GM21737 (cell line): ENCODE data around the gene PIK3R6.

Source experiments
- ATAC-seq: cut with Tn5 transposase; IDR thresholded peaks from one replicate; pipeline ENCODE4 v1.9.1; 2021; ENCODE audit warnings: mild to moderate bottlenecking, moderate library complexity; ENCODE audit not compliant: unreplicated experiment

Gene PIK3R6, protein sequence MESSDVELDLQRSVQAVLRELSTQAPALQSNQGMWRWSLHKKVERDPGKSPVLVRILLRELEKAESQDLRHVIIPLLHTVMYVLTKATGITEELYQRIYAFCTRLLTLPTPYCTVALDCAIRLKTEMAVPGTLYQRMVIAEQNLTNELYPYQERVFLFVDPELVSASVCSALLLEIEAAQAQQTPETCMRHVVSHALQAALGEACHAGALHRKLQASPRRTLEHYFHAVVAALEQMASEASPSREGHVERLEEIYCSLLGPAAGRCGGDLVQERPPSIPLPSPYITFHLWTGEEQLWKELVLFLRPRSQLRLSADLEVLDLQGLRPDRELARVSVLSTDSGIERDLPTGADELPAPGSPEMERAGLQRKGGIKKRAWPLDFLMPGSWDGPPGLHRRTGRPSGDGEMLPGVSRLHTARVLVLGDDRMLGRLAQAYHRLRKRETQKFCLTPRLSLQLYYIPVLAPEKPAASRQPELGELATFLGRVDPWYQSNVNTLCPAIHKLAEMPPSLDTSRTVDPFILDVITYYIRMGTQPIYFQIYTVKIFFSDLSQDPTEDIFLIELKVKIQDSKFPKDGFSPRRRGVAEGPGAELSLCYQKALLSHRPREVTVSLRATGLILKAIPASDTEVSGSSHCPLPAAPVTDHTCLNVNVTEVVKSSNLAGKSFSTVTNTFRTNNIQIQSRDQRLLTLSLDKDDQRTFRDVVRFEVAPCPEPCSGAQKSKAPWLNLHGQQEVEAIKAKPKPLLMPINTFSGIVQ

DNA sequence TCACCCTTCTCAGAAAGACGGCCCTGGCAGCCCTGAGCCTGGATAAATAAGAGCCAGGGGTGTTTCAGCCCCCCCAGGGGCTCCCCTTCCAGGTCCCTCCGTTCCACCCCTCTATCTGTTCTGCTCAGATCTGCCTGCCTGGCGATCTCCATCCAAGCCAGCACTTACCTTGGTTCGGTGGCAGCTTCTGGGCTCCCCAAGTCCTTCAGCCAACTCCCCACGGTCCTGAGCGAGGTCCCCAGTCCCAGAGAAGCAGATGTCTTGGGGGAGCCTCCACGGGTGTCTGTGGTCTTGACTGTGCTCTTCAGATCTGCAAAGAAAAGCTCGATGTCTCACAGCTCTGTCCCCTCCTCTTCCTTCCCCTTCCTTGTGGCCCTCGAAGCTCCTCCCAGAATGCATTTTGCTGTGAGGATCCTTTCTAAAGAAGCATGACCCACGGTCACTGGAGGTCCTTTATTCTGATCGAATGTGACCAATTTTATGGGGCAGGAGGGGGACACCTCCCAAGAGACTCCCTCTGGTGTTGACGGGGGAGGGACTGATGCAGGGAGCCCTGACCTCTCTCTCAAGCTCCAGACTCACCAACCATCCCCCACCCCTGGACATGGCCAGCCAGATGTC lies at the start of gene PIK3R6:
TSS of gene PIK3R6 (minus strand) at position 314 of the 621 bp plus-strand sequence. CDS start 17,880 bp downstream, outside the sequence.
- no peak for ATAC-seq

DNA sequence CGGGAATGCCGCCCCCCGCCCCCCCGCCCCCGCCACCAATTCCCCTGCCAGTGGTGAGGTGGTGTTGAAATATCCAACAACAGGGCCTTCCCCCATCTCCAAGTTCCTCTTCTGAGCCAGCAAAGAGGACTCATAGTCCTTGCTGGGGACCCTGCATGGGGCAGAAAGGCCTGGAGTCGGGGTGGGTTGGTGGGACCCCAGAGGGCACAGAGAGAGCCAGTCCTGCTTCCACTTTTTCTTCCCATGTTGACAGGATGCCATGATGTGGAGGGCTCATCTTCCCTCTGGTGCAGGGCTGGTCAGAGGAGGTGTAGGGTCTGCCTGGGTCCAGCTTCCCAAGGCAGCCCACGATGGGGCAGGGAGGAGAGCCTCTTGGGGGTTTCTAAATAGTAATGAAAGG lies 49.0 kb upstream of the PIK3R6 start:
- no peak for ATAC-seq

DNA sequence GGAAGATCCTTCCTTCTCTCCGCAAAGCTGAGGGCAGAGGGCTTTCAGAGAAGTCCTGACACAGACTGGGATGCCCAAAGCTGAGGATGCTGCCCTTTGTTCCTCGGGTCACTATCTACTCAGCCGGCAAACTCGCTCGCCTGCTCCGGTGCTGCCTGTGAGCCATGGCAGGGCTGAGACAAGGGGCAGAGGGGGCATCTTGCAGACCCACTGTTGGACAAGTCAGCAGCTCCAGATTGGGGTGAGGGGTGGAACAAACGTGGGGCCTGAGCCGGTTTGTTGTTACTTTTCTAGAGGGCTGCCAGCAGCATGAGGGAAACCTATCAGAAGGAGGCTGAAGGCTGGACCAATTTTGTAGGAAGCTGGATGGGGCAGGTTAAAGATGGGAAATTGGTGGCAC lies 47.1 kb upstream of the PIK3R6 start:
- ATAC-seq: no peak

DNA sequence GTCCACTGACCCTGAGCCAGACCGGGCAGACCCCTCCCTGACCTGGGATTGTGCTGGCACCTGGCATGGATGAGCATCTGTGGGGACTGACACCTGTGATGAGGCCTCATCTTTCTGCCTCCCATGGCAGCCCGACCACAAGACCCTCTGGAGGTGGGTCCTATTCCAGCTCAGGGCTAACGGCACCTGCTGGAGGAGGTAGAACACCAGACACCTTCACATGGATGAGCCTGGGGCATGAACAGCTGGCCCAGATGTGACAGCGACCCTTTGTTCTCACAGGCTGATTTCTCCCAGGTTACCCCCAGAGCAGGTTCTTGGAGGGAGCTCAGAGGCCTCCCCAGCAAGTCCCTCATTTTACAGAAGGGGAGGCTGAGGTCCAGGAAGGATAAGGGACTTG lies 46.4 kb upstream of the PIK3R6 start:
- no peak for ATAC-seq

DNA sequence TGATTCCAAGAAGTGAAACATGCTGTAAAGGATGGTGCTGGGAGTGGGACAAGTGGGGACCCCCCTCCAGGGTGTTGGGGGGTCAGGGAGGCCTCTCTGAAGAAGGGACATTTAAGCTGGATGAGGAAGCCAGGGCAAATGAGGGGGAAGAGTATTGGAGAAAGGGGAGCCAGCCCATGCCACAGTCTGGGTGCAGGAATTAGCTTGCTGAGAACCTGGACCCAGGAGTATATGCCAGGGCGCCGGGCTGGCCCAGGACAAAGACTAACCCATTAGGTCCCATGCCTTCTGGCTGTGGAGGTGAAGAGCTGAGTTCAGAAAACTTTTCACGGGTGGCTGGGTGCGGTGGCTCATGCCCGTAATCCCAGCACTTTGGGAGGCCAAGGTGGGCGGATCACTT lies 45.6 kb upstream of the PIK3R6 start:
- ATAC-seq: no peak

DNA sequence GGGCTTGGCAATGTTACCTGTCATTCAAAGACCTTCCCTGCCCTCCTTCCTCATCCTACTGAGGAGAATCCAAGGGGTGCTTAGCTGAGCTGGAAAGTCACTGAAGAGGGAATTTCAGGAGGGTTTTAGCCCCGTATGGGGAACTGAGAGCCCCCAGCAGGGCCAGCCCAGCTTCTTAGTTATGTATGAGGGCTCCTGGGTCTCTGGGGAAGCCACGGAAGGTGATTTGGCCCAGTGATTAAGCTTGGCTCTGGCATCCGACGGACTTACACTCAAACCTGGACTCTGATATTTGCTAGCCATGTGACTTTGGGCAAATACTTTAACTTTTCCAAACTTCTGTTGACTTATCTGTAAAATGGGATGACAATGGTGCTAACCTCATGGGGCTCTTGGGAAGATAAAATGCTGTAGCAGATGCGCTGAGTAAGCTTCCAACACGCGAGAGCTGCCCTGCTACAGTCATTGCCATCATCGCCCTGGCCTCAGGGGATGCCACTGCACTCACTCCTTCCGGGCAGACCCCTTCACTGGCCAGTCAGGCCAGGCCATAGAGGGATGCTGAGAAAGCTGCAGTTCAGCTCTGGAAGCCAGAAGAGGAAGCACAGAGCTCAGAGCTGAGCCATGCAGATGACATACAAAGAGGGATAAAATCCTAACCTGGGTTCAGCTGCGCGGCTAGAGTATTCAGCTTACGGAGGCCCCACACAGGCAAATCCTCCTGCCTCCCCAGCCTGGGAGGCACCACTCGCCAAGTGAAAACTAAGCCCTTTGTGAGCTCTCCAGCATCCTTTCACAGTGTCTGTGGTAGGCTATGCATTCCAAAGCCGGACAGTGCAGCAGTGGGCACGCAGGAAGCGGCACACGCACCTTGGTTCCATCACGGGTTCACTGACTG lies 44.9 kb upstream of the PIK3R6 start:
- no peak for ATAC-seq

DNA sequence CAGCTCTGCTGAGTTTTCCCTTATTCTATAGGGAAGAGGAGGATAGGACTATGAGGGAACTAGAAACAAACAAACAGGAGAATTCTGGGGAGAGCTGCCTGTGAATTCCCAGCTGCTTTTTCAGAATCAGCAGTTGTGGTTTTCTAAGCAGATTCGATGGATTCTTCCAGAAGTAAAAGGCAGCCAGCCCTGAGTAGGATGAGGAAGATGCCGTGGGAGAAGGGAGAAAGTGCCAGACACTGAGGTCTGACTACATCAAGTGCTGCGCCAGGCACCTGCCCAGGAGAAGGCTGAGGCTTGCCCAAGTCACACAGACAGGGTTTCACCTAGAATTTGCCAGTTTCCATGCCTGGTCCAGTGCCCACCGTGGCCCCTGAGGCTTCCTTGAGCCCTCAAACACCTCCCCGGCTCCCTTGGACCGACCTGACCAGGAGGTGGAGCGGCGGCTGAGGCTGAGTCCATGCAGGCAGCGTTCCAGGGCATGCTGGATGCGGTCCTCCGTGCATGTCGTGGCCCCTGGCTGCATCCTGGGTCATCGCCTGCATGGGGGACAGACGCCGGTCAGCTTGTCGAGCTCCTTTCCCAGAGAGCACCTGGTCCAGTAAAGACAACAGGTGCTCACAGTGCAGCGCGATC lies 43.6 kb upstream of the PIK3R6 start:
- ATAC-seq: no peak

DNA sequence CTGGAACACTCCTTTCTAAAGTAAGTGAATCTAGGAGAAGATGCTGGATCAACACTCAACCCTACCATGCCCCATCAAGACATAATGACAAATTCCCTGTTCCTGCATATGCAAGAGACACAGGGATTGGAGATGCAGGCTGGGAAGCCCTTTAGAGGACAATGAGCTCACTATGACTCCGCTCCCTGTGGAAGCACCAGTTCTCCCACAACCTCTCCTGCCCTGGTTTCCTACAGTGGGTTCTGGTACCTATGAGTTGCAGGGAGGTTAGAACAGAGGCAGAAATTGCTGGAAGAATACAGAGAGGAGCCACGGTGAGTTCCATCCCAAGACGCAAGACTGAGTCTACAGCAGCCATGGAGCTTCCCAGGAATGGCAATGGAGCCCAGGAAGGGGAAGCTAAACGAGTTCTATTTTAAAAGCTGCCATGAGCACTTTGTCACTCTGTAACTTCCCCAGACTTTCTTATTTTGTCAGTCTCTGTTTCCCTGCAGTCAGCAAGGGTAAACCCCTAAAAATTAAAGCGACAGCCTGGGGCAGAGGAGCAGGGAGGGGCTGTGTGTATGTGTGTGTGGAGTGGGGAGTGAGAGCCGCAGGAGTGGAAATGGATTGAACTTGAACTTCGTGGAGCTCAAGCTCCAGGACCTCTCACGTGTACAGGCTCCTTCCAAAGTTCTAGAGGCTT lies 42.3 kb upstream of the PIK3R6 start:
- no peak for ATAC-seq

DNA sequence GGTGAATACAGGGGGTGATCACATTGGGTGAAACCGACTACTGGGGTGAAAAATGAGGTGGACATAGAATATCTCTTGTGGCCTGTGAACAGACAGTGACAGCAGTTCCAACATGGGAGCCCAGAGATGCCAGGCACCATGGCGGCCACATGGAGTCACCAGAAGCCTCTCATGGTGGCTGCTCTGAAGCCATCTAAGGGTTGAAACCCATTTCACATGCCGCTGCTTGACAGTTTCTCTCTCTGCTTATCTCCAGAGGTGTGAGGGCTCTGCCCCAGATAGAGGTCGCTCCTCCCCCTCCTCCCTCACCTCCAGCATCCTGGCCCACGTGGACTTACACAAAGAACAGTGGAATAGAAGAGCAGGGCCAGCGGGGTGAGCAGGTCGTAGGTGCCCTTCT lies 37.9 kb upstream of the PIK3R6 start:
- no peak for ATAC-seq

DNA sequence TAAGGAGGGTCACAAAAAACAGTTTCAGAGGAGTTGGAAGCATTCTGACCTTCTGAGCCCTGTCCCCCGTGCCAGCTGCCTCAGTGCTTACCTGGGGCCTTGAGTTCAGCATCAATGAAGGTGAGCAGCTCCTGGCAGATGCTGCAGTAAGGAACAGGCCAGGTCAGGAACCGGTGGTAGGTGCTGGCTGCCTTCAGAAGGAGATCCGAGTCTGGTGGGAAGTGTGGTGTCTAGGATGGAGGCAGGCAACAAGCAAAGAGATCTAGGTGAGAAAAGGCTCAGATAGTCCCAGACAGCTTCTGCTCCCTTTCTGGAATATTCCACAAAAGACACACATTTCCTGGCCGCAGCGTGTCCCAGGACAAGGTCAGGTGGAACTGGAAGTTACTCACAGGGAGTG lies 37.2 kb upstream of the PIK3R6 start:
- no peak for ATAC-seq

DNA sequence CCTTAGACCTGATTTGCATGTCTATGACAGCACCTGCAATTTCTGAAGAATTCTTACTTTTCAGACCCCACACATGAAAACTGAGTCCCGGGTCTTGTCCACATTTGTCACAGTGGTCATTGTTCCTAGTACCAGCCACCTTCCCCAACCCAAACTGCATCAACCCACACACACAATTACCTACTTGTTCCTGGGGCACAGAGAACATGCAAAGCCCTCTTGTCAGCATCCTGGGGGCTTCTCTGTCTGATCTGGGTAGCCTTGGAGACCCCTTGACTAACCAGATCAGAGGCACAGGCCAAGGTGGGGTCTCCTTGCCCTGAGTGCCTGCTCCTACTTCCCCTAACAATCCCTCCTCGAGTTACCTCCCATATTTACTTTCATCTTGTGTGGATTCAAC lies 36.7 kb upstream of the PIK3R6 start:
- no peak for ATAC-seq

DNA sequence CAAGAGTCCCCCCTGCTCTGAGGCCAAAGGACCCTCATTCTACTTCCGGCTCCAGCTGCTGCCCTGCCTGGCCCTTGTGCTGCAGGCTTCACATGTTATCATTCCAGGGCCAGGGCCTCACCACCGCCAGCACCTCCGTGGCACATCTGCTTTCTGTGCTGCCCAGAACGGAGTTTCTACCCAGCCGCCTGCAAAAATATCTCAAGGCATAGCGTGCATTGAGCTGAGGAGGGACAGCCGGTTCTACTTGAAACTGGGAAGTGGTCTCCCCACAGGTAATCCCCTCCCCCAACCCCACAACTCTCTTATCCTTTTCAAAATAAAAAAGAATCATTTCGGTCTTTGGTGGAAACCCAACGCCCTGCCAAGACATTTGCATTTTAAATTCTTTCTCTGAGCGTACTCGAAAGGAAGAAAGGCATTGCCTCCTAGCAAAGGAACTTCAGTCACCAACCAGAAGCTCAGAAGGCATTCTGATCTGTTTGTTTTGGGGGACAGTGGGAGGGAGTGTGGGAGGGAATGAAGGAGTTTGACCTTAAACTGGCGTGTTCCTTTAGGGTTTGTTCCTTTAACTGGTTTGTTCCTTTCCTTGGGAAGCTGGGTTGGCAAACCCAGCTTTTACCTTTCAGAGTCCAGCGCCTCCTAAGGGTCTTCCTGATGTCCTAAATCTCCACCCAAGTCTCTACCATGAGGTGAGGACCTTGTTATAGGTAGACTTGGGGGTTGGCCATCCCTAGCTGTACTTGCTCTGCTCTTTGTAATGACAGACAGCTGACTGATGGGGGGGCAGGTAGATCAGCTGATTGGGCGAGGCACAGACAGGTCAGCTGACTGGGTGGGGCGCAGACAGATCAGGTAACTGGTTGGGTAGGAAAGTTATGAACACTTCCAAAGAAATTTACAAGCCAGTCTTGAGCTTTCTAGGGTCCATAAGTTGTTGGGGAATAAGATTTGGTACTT lies 33.4 kb upstream of the PIK3R6 start:
- no peak for ATAC-seq

DNA sequence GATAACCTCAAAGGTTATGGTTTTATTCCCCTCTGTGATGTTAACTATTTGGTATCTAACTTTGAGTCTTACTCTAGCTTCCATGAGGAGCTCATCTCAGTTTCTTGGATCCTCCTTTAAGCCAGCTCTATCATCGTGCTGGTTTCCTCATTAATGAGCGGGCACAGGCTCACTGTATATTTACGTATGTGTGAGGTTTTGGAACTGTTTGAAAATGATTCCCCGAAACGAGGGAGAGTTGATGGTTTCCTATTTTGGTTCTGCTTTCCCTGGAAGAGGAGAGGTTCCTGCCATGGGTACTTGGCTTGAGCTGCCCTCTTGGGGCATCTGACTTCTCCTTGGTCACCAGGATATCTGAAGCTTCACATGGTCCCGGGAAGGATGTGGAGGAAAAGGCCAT lies 32.7 kb upstream of the PIK3R6 start:
- no peak for ATAC-seq

DNA sequence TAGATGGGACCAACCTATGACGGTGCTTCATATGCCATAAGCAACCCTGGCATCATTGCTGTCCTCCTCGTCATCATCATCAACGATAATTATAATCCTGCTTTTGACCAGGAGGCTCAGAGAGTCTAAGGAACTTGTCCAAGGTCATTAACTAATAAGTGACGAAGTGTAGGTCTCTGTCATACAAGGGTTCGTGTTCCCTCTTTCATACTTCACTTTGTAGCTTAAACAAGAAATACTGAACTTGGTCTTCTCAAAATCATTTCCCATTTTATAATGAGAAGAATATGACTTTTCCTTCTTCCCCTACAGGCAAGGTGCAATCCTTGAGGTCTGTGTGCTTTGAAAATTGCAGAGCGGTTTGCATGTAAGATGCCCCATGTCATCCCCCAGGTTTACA lies 31.2 kb upstream of the PIK3R6 start:
- ATAC-seq: no peak

DNA sequence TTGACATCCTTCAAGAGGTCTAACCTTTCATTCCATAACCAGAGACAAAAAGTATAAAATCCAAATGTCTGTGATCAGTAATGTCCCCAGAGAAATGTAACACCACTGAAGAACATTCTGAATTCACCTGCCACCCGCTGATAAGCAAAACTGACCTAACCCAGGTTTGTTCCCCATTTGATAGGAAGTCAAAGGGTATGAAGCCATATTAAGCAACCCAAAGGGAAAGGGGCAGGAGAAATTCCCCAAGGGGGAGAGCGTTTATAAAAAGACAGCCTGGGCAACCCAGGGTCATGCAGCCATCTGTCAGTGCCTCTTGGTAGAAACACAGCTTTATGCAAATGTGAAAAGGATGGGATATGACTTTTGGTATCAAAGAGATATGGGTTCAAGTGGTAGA lies 30.7 kb upstream of the PIK3R6 start:
- no peak for ATAC-seq

DNA sequence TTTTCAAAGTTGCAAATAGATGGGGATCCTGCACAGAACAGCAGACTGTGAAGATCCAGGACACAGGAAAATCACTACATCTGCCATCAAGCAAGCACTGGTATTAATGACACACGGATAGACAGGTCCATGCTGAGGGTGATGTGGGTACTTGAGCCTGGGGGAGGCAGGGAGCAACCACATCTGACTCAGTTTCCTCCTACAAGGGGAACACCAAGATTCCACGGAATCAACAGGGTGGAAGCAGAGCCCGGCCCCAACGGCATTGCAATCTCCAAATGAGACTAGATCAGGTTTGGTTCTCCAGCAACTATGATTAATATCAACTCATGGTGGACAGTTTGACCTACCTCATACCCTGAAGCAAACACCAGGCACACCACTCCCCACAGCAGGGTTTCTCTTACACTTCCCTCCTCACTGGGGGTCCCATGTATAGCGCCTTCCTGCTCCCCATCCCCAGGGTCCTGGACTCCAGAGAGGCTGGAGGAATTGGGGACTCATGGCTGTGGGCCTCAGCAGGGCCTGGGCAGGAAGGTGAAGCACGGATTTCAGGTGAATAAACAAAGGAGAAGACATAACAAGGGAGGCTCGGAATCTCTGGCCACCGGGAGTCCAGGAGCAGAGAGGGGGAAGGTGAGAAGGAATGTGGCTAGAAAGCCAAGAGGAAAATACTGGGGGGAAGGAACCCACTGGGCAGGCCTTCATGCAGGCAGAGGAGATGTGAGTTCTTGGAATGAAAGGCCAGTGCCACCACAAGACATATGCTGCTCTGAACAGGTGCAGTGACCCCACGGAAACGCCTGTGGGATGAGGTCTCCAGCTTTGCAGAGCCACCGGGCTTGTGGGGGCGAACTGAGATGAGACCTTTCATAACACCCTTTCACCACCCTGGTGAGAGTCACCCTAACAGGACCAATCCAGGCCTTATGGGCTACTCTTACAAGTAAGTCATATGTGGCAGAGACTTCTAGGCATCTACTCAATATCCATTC lies 29.5 kb upstream of the PIK3R6 start:
- ATAC-seq: no peak

DNA sequence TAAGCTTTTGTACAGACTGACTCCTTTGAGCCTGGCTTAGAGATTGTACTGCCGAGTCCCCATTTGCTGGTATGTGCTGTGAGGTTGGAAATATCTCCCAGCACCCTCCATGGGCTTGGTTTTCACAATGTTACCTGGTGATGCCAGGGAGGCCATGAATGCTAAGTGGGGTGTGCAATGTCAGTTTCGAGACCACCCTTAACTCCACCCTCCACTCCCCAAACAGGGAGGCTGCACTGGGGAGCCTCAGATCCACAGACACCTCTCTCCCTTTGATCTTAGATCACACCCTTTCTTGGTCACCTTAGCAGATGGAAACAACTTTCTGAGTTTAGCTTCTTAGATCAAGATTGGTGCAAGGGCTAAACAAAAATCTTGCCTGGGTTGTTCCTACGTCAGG lies 28.6 kb upstream of the PIK3R6 start:
- no peak for ATAC-seq
